H1 (cell line): ENCODE results near the gene WDR35. TPM values are rescaled to one million over a fixed set of nuclear protein-coding genes. Genes with fewer than 3 reads are reported as not detected.

Source experiments
- CTCF ChIA-PET: fragments of 300-600 bp; sonication (Branson Sonifier 250); formaldehyde crosslinking; loops from one replicate; lab custom pipeline; 2021; ENCODE audit not compliant: partially characterized antibody; lab: Charles Lee
- POLR2A ChIA-PET: fragments of 300-600 bp; sonication (Branson Sonifier 250); formaldehyde crosslinking; loops from one replicate; lab custom pipeline; 2021; ENCODE audit warnings: inconsistent platforms; ENCODE audit not compliant: partially characterized antibody; lab: Charles Lee
- DNase-seq, 2 experiments: peaks; one replicate each; pipeline versions ENCODE4 v3.0.0 to v3.0.0-alpha.2; 2010 to 2022; ENCODE audit warnings: low spot score in 2 of 2, low read depth in 1 of 2, mixed read lengths in 1 of 2
- FAIRE-seq: peaks from 2 replicates; lab custom pipeline; 2011; peaks lifted over from hg19 to GRCh38; lab: Jason Lieb, UNC
- H2AFZ ChIP-seq: 2 replicates; pipeline ENCODE4 v1.8.1; 2012; ENCODE audit warnings: low read length, inconsistent platforms
- H2AK5ac ChIP-seq: 2 replicates; pipeline ENCODE4 v1.6.1; 2013; ENCODE audit warnings: low read depth, low read length
- H2BK120ac ChIP-seq: replicated peaks from 2 replicates; pipeline ENCODE3; 2013; ENCODE audit warnings: low read depth, low read length, inconsistent platforms
- H2BK12ac ChIP-seq: 2 replicates; pipeline ENCODE4 v1.6.1; 2013; ENCODE audit warnings: low read depth, low read length
- H2BK15ac ChIP-seq: 2 replicates; pipeline ENCODE4 v1.6.1; 2013; ENCODE audit warnings: low read length
- H2BK20ac ChIP-seq: 2 replicates; pipeline ENCODE4 v1.6.1; 2013; ENCODE audit warnings: low read length
- H2BK5ac ChIP-seq: 2 replicates; pipeline ENCODE4 v1.6.1; 2013; ENCODE audit warnings: low read depth, low read length
- H3K14ac ChIP-seq: 2 replicates; pipeline ENCODE4 v1.6.1; 2013; ENCODE audit warnings: inconsistent platforms; ENCODE audit not compliant: insufficient read length
- H3K18ac ChIP-seq: 2 replicates; pipeline ENCODE4 v1.6.1; 2013; ENCODE audit warnings: low read length; ENCODE audit errors: extremely low read depth
- H3K23ac ChIP-seq: 2 replicates; pipeline ENCODE4 v1.6.1; 2013; ENCODE audit warnings: inconsistent platforms; ENCODE audit not compliant: insufficient read length
- H3K23me2 ChIP-seq: 2 replicates; pipeline ENCODE4 v1.6.1; 2013; ENCODE audit warnings: low read depth, low read length
- H3K27ac ChIP-seq: 2 replicates; pipeline ENCODE4 v1.6.1; 2011; ENCODE audit warnings: low read depth, low read length, inconsistent platforms
- H3K27me3 ChIP-seq, 4 experiments: replicated peaks in 1 of 4; 1 replicate in 1 of 4; 2 replicates in 3 of 4; pipeline versions ENCODE4 v1.6.1 to v1.8.1; 2011 to 2013; ENCODE audit warnings: low read length in 3 of 4, mild to moderate bottlenecking in 3 of 4, inconsistent platforms in 2 of 4, mixed read lengths in 2 of 4, moderate library complexity in 1 of 4; ENCODE audit not compliant: control insufficient read depth in 3 of 4, insufficient read depth in 3 of 4; ENCODE audit errors: extremely low read depth in 1 of 4
- H3K36me3 ChIP-seq, 4 experiments: 2 replicates each; pipeline versions ENCODE4 v1.6.1 to v1.8.1; 2011 to 2013; ENCODE audit warnings: mild to moderate bottlenecking in 4 of 4, low read length in 3 of 4, moderate library complexity in 2 of 4, control low read depth in 1 of 4, inconsistent platforms in 1 of 4; ENCODE audit not compliant: insufficient read depth in 4 of 4, control insufficient read depth in 2 of 4
- H3K4ac ChIP-seq: replicated peaks from 2 replicates; pipeline ENCODE3; 2013; ENCODE audit warnings: low read length, low read depth, mixed read lengths, inconsistent platforms; ENCODE audit not compliant: insufficient read length
- H3K4me1 ChIP-seq, 4 experiments: replicated peaks in 1 of 4; 1 replicate in 1 of 4; 2 replicates in 3 of 4; pipeline versions ENCODE4 v1.6.1 to v1.8.1; 2011 to 2013; ENCODE audit warnings: low read length in 3 of 4, inconsistent platforms in 2 of 4, mixed read lengths in 1 of 4; ENCODE audit not compliant: insufficient read depth in 4 of 4, control insufficient read depth in 3 of 4
- H3K4me2 ChIP-seq, 2 experiments: 2 replicates each; pipeline versions ENCODE4 v1.6.1 to v1.8.1; 2011 to 2013; ENCODE audit warnings: low read depth in 2 of 2, low read length in 2 of 2, control low read depth in 1 of 2, inconsistent platforms in 1 of 2, mild to moderate bottlenecking in 1 of 2; ENCODE audit not compliant: insufficient read depth in 1 of 2
- H3K4me3 ChIP-seq, 4 experiments: fragments of 200-600, 300-600 bp in 1 of 4; sonication (generic), shearing (Covaris generic), sonication (Bioruptor Twin) in 1 of 4; 2 replicates each; pipeline versions ENCODE4 v1.5.1 to v1.8.1; 2011 to 2016; ENCODE audit warnings: low read length in 4 of 4, low read depth in 3 of 4, control low read depth in 2 of 4, inconsistent platforms in 2 of 4, mild to moderate bottlenecking in 2 of 4, mixed read lengths in 1 of 4, moderate library complexity in 1 of 4; ENCODE audit not compliant: insufficient read depth in 2 of 4; ENCODE audit errors: extremely low read depth in 1 of 4
- H3K56ac ChIP-seq: replicated peaks from 2 replicates; pipeline ENCODE3; 2013; ENCODE audit warnings: low read depth, mild to moderate bottlenecking, mixed read lengths, low read length, inconsistent platforms; ENCODE audit not compliant: insufficient read length
- H3K79me1 ChIP-seq: 2 replicates; pipeline ENCODE4 v1.6.1; 2013; ENCODE audit warnings: low read depth, low read length, control low read depth
- H3K79me2 ChIP-seq, 2 experiments: 2 replicates each; pipeline versions ENCODE4 v1.6.1 to v1.8.1; 2012 to 2013; ENCODE audit warnings: low read length in 2 of 2, mild to moderate bottlenecking in 2 of 2, inconsistent platforms in 1 of 2; ENCODE audit not compliant: insufficient read depth in 2 of 2, control insufficient read depth in 1 of 2
- H3K9ac ChIP-seq, 4 experiments: replicated peaks in 1 of 4; 1 replicate in 1 of 4; 2 replicates in 3 of 4; pipeline versions ENCODE4 v1.6.1 to v1.8.1; 2011 to 2013; ENCODE audit warnings: low read depth in 3 of 4, low read length in 3 of 4, control low read depth in 2 of 4, mild to moderate bottlenecking in 2 of 4, moderate library complexity in 2 of 4, inconsistent platforms in 1 of 4; ENCODE audit errors: extremely low read depth in 1 of 4
- H3K9me3 ChIP-seq, 2 experiments: 2 replicates each; pipeline versions ENCODE4 v1.6.1 to v1.8.1; 2012 to 2013; ENCODE audit warnings: mild to moderate bottlenecking in 2 of 2, moderate library complexity in 2 of 2, control low read depth in 1 of 2, inconsistent platforms in 1 of 2, low read depth in 1 of 2, low read length in 1 of 2, mixed read lengths in 1 of 2; ENCODE audit not compliant: insufficient read depth in 2 of 2
- H4K20me1 ChIP-seq, 2 experiments: replicated peaks in 1 of 2; 2 replicates each; pipeline versions ENCODE3 to v1.8.1; 2011 to 2013; ENCODE audit warnings: inconsistent platforms in 2 of 2, low read length in 2 of 2, mild to moderate bottlenecking in 1 of 2; ENCODE audit not compliant: insufficient read depth in 2 of 2, control insufficient read depth in 1 of 2
- H4K5ac ChIP-seq: 2 replicates; pipeline ENCODE4 v1.6.1; 2013; ENCODE audit warnings: low read length, low read depth, mixed read lengths, inconsistent platforms; ENCODE audit not compliant: insufficient read length
- H4K8ac ChIP-seq: 2 replicates; pipeline ENCODE4 v1.8.0; 2013; ENCODE audit warnings: mild to moderate bottlenecking, moderate library complexity, low read length, inconsistent platforms; ENCODE audit not compliant: insufficient read depth; ENCODE audit errors: extremely low read depth
- H4K91ac ChIP-seq: replicated peaks from 2 replicates; pipeline ENCODE3; 2013; ENCODE audit warnings: low read length, mixed read lengths, inconsistent platforms; ENCODE audit not compliant: insufficient read length
- CEBPB ChIP-seq: IDR thresholded peaks from 2 replicates; pipeline ENCODE4 v1.6.1; 2012; ENCODE audit warnings: low read depth, low read length
- GTF2F1 ChIP-seq: IDR thresholded peaks from 2 replicates; pipeline ENCODE4 v1.6.1; 2012; ENCODE audit warnings: low read depth, low read length, improper control_type of control experiment, borderline replicate concordance
- WGBS, 2 experiments: shearing (Covaris generic) in 1 of 2; methylation state at CpG; one replicate each; pipeline versions ENCODE4 v1.1.6 to v1.1.7; 2013 to 2015; ENCODE audit warnings: low lambda C conversion rate in 2 of 2, mixed read lengths in 2 of 2, inconsistent platforms in 1 of 2, low coverage in 1 of 2, missing lambda C conversion rate in 1 of 2; ENCODE audit not compliant: insufficient replicate concordance in 2 of 2, insufficient coverage in 1 of 2, insufficient read length in 1 of 2; ENCODE audit errors: extremely low coverage in 1 of 2, missing lambda C conversion rate in 1 of 2; 5-methylcytosine and 5-hydroxymethylcytosine counted together
- polyA plus RNA-seq, 7 experiments: library from polyadenylated mRNA; depleted of rRNA in 3 of 7; stranded (reverse) in 5 of 7; unstranded in 2 of 7; fragments of >200 nt in 5 of 7; fragments of 200-250 nt in 2 of 7; gene quantifications; 1 replicate in 5 of 7; 2 replicates in 1 of 7; 4 replicates in 1 of 7; pipeline versions ENCODE4 v1.2.1 to v1.2.3, GENCODE V29; 2011 to 2013; ENCODE audit warnings: missing spikeins in 2 of 7, mixed read lengths in 2 of 7
- total RNA-seq: library from RNA; stranded (reverse); fragmentation: NEBNext Ultra II Directional; extraction: Animal tissue kit (Norgen Biotek cat#: 25700); gene quantifications from 2 replicates; pipeline ENCODE4 v1.2.1, GENCODE V29; 2021

Gene WDR35
- total and polyA plus RNA-seq, 2 of the 8 experiments (the other 6 are each of a cell fraction or from before 2014, with no cell fraction given): 9.0 to 25.5 TPM

GRCh38 chr2:20021405-20022009 lies 31.6 kb upstream of the WDR35 start:
- no peak overlapping the region for H4K91ac ChIP-seq
- H4K5ac ChIP-seq: no peak overlapping the region
- H3K79me2 ChIP-seq: no peaks in the 10 kb centered on the region
- no peak overlapping the region for H3K23ac ChIP-seq
- H3K4me2 ChIP-seq: no peak overlapping the region
- no peak overlapping the region for H3K18ac ChIP-seq
- no peak overlapping the region for H3K4me3 ChIP-seq
- no peak overlapping the region for H2BK120ac ChIP-seq
- no peak overlapping the region for H2BK12ac ChIP-seq
- H2AK5ac ChIP-seq: no peak overlapping the region
- H4K8ac ChIP-seq: no peak overlapping the region
- H3K27ac ChIP-seq: no peak overlapping the region
- H2BK20ac ChIP-seq: no peak overlapping the region
- no peaks in the 10 kb centered on the region for H3K79me1 ChIP-seq
- no peak overlapping the region for H2AFZ ChIP-seq
- H3K4ac ChIP-seq: no peak overlapping the region
- H3K27me3 ChIP-seq: no peaks in the 10 kb centered on the region
- no peaks in the 10 kb centered on the region for H3K4me1 ChIP-seq
- no peak overlapping the region for H2BK5ac ChIP-seq
- FAIRE-seq: no peak
- no peaks in the 10 kb centered on the region for H4K20me1 ChIP-seq
- H3K14ac ChIP-seq: no peak overlapping the region
- no peaks in the 10 kb centered on the region for H3K36me3 ChIP-seq
- H3K23me2 ChIP-seq: no peaks in the 10 kb centered on the region
- no peak overlapping the region for H3K56ac ChIP-seq
- no peak overlapping the region for H3K9ac ChIP-seq
- ChIA-PET POLR2A (interaction anchor here (1.1 kb wide), 1 partner anchor 30 kb away, joined by 3 read pairs; the partner anchor contains the start of gene LAPTM4A), CTCF (interaction anchor here (1.1 kb wide), 1 partner anchor 16 kb away, joined by 3 read pairs; no protein-coding TSS in a partner anchor)
- H3K9me3 ChIP-seq: peaks cover 7 to 12% of the 10 kb centered on the region in 2 experiments; a peak in 3 of 4 replicates
- DNase-seq: no peak
- TF ChIP-seq GTF2F1 (no peak), CEBPB (peak; percentile 43; the same call in 1 of the 2 replicates)
- 93% methylated on average over 3 of the region's 3 CpGs; no CpG with 5 or more reads in 1 of the 2 experiments for WGBS, 2 experiments
- no peak overlapping the region for H2BK15ac ChIP-seq
